OCI-LY1 (cell line): ENCODE data around the gene CD47.
A peak's percentile ranks its signal among the peaks of the same experiment; 100 is the strongest.

Experiments
- H2AFZ ChIP-seq: fragments of 200-600 bp; sonication (generic), shearing (Covaris generic); 2 replicates; pipeline ENCODE4 v1.6.0; 2014; ENCODE audit warnings: antibody characterized with exemption, mild to moderate bottlenecking, low read length
- H3F3A ChIP-seq: fragments of 200-600 bp; sonication (generic), shearing (Covaris generic); 2 replicates; pipeline ENCODE4 v1.6.0; 2014; ENCODE audit warnings: mild to moderate bottlenecking, antibody characterized with exemption, low read length, moderate library complexity; ENCODE audit not compliant: insufficient read depth
- H3K27ac ChIP-seq: fragments of 200-600 bp; sonication (generic); 2 replicates; pipeline ENCODE4 v1.5.1; 2014; ENCODE audit warnings: low read length, mixed run types, mild to moderate bottlenecking, low read depth; ENCODE audit not compliant: poor library complexity, severe bottlenecking
- H3K27me3 ChIP-seq: fragments of 200-600 bp; sonication (generic); 2 replicates; pipeline ENCODE4 v1.6.0; 2014; ENCODE audit warnings: antibody characterized with exemption, mild to moderate bottlenecking, low read length, moderate library complexity; ENCODE audit not compliant: insufficient read depth
- H3K36me3 ChIP-seq: fragments of 200-600 bp; sonication (generic); 2 replicates; pipeline ENCODE4 v1.6.1; 2014; ENCODE audit warnings: mild to moderate bottlenecking, antibody characterized with exemption, low read length, moderate library complexity, mixed read lengths; ENCODE audit not compliant: insufficient read depth
- H3K4me1 ChIP-seq: fragments of 200-600 bp; sonication (generic); 2 replicates; pipeline ENCODE4 v1.5.1; 2014; ENCODE audit warnings: mild to moderate bottlenecking, low read length, moderate library complexity; ENCODE audit not compliant: insufficient read depth, severe bottlenecking
- H3K4me2 ChIP-seq: fragments of 200-600 bp; sonication (generic), shearing (Covaris generic); 2 replicates; pipeline ENCODE4 v1.6.1; 2014; ENCODE audit warnings: low read length
- H3K4me3 ChIP-seq: fragments of 200-600 bp; sonication (generic); 2 replicates; pipeline ENCODE4 v1.5.1; 2014; ENCODE audit warnings: low read length, low read depth, mild to moderate bottlenecking, mixed read lengths; ENCODE audit not compliant: poor library complexity, severe bottlenecking
- H3K79me2 ChIP-seq: fragments of 200-600 bp; shearing (Covaris generic); 2 replicates; pipeline ENCODE4 v1.6.1; 2016; ENCODE audit warnings: mixed run types, low read length, mixed read lengths; ENCODE audit not compliant: insufficient read depth
- H3K9ac ChIP-seq: fragments of 200-600 bp; sonication (generic), shearing (Covaris generic); 2 replicates; pipeline ENCODE4 v1.6.1; 2014; ENCODE audit warnings: mild to moderate bottlenecking, low read length, mixed read lengths
- H3K9me2 ChIP-seq: fragments of 200-600 bp; sonication (generic), shearing (Covaris generic); 2 replicates; pipeline ENCODE4 v1.6.1; 2014; ENCODE audit warnings: low read depth, mild to moderate bottlenecking, low read length, mixed read lengths
- H3K9me3 ChIP-seq: fragments of 200-600 bp; shearing (Covaris generic); 2 replicates; pipeline ENCODE4 v1.6.1; 2014; ENCODE audit warnings: low read length, mixed read lengths
- H4K20me1 ChIP-seq: fragments of 200-600 bp; sonication (generic), shearing (Covaris generic); 2 replicates; pipeline ENCODE4 v1.6.0; 2016; ENCODE audit warnings: mild to moderate bottlenecking, low read length; ENCODE audit not compliant: insufficient read depth
- CTCF ChIP-seq: fragments of 200-600 bp; sonication (generic), shearing (Covaris generic); IDR thresholded peaks from 2 replicates; pipeline ENCODE4 v1.5.1; 2017; ENCODE audit warnings: mild to moderate bottlenecking, antibody characterized with exemption, low read length, moderate library complexity, mixed read lengths
- EZH2 ChIP-seq: fragments of 200-600 bp; sonication (generic), shearing (Covaris generic); IDR thresholded peaks from 2 replicates; pipeline ENCODE4 v1.8.0; 2017; ENCODE audit warnings: borderline replicate concordance, mixed run types, mild to moderate bottlenecking, antibody characterized with exemption, low read length, moderate library complexity, mixed read lengths

Gene CD47

GRCh38 chr3:108122276-108122675 is 31.4 kb upstream of the CD47 start:
- no peak overlapping the region for H2AFZ ChIP-seq
- H3K36me3 ChIP-seq = peaks cover 1% of the 10 kb centered on the region; the same call in 1 of the 2 replicates
- no peak for TF ChIP-seq CTCF
- TF ChIP-seq EZH2 = no peak
- H3K27me3 ChIP-seq = no peaks in the 10 kb centered on the region
- H3K27ac ChIP-seq = peak overlapping the region; percentile 30
- H3K9me3 ChIP-seq = no peaks in the 10 kb centered on the region
- H3K79me2 ChIP-seq = peaks cover 7% of the 10 kb centered on the region; the same call in 1 of the 2 replicates
- H3K4me3 ChIP-seq = no peak overlapping the region
- H3K9ac ChIP-seq = no peak overlapping the region
- no peaks in the 10 kb centered on the region for H3F3A ChIP-seq
- no peaks in the 10 kb centered on the region for H4K20me1 ChIP-seq
- peaks cover 42% of the 10 kb centered on the region for H3K4me1 ChIP-seq
- H3K9me2 ChIP-seq = no peaks in the 10 kb centered on the region
- H3K4me2 ChIP-seq = no peak overlapping the region

- Histone ChIP-seq H2AFZ (no peak overlapping the region), H3K4me3 (no peak overlapping the region), H3K9me3 (no peaks in the 10 kb centered on the region), H3K36me3 (no peaks in the 10 kb centered on the region), H3K9me2 (no peaks in the 10 kb centered on the region), H3K27ac (no peak overlapping the region), H4K20me1 (no peaks in the 10 kb centered on the region), H3K27me3 (no peaks in the 10 kb centered on the region), H3F3A (no peaks in the 10 kb centered on the region), H3K4me1 (peaks cover 24% of the 10 kb centered on the region), H3K4me2 (no peak overlapping the region), H3K79me2 (no peaks in the 10 kb centered on the region), H3K9ac (no peak overlapping the region)
- no peak for TF ChIP-seq CTCF
- no peak for TF ChIP-seq EZH2
Measured at GRCh38 chr3:108119398-108120104, 28.7 kb upstream of the CD47 start.

- Histone ChIP-seq H3K9ac (no peak overlapping the region), H3K27ac (no peak overlapping the region), H3K9me3 (no peaks in the 10 kb centered on the region), H3K36me3 (no peaks in the 10 kb centered on the region), H3K4me2 (no peak overlapping the region), H3F3A (no peaks in the 10 kb centered on the region), H3K4me1 (peaks cover 10% of the 10 kb centered on the region), H3K79me2 (no peaks in the 10 kb centered on the region), H3K27me3 (no peaks in the 10 kb centered on the region), H3K9me2 (no peaks in the 10 kb centered on the region), H3K4me3 (no peak overlapping the region), H2AFZ (no peak overlapping the region), H4K20me1 (no peaks in the 10 kb centered on the region)
- no peak for TF ChIP-seq CTCF
- no peak for TF ChIP-seq EZH2
Measured at GRCh38 chr3:108118038-108118768, 27.4 kb upstream of the CD47 start.
